CD4-positive, alpha-beta T cell treated with Interleukin-17A for 1 hour (primary cell): ENCODE measurements around the gene SBF1.
A peak's percentile ranks its signal among the peaks of the same experiment; 100 is the strongest.
"Not testable (repeated sequence)": the region's sequence is repeated elsewhere in the genome, so short reads cannot be mapped to it uniquely, and the experiment has no call there.

ENCODE experiments used
- DNase-seq: peaks from one replicate; pipeline ENCODE4 v3.0.0-alpha.2; 2020

SBF1 gene

DNA sequence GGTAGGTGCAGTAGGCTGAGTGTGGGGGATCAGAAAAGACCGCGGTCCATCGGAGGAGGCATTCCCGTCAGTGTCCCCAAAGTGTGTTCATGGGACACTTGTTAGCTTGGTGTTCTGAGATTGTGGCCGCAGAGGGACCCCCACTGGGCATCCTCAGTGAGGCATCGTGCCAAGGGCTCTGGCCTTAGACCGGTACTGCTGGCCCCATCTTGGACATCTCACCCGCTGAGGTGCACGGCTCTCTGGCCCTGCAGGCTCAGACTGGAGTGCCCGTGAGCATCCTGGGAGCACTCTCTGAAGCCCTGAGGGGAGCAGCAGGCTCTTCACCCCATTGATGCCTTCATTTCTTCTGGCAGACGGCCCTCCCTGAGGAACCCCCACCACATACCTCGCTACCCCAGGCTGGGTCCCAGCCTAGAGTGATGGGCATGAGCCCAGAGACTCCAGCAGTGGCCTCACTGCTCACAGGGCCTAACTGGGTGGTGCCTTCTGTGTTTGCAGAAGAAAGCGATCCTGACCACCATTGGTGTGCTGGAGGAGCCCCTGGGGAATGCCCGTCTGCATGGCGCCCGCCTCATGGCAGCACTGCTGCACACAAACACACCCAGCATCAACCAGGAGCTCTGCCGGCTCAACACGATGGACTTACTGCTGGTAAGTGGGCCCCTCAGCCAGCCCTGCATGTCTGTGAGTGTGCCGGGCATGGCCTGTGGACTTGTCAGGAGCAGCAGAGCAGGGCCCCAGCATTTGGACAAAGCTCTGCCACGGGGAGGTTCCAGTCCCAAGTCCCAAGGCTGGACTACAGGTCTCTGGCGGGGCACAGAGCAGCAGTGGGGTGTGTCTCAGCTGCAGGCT is 51.6 kb downstream of the SBF1 start:
- no peak for DNase-seq

DNA sequence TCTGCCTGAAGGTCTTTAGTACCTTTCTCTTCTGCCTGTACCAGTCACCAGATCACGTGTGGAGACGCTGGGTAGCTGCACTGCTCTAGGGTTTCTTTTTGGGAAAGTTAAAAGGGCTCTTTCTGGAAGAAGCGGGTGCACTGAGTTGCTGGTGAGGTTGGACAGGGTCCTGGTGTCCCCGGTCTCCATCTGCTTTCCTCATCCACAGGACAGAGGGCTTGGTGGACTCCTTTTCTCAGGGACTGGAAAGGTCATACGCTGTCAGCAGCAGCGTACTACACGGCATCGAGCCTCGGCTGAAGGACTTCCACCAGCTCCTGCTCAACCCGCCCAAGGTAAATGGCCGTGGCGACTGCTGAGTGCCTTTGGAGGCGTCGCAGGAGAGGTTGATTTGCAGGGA is 52.8 kb downstream of the SBF1 start:
- no peak for DNase-seq

- DNase-seq, result no peak
Measured at GRCh38 chr22:50420581-50420980, 54.3 kb downstream of the SBF1 start.

GRCh38 chr22:50420015-50420414 is 54.8 kb downstream of the SBF1 start:
- no peak for DNase-seq

GRCh38 chr22:50419116-50419515 is 55.7 kb downstream of the SBF1 start:
- no peak for DNase-seq

- DNase-seq, result no peak
Measured at GRCh38 chr22:50418624-50419023, 56.2 kb downstream of the SBF1 start.

DNA sequence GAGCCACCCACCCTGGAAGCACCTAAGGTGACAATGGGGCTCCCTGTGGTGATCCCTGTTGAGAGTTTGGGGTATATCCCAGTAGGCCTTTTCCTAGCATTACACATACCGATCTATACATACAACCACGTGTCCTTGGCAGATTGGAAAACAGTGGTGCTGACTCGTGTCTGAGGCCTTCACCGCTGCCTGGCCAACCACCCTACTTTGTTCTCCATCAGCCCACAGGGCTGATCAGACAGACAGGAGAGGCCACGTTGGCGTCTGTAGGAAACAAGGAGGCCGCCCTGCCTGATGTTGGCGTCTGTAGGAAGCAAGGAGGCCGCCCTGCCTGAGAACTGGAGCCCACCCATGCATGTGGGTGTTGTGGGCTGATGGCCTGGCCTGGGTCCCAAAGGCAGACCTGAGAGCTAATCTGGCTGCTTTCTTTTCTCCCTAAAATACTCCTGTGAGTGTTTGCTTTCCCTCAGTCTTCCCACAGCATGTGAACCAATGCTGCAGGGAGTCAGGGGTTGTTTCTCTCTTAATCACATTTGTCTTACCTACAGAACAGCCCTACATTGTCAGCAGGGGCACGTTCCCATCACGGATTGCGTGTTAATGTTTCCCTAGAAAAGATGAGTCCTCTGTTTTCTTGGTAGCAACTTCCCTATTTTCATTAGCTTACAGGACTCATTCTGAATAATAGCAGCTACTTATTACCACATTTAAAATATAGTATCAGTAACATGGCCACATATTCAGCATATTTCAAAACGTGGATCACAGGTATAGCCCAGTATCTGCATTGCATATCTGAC is 57.2 kb downstream of the SBF1 start:
- no peak for DNase-seq

- DNase-seq, result no peak
Measured at GRCh38 chr22:50416996-50417395, 57.8 kb downstream of the SBF1 start.

DNA sequence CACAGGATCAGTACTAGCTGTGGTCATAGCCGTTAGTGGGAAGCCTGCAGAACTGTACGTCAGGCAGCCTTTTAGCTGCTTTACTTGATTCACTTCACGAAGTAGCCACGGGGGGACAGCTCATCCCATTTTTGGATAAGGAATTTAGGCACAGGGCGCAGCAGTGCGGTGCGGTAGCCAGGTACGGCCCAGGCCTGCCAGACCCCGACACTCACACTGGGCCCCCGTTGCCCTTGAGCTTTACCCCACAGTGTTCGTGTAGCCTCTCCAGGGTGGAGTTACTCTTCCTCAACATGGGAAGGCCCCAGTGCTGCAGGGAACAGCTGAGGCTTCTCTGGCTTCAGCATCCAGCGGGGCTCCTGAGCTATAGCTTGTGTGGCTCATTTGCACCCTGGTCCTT is 59.4 kb downstream of the SBF1 start:
- DNase-seq, result no peak

- DNase-seq, result no peak
Measured at GRCh38 chr22:50414476-50415248, 60.2 kb downstream of the SBF1 start.

GRCh38 chr22:50408954-50409353 is 65.9 kb downstream of the SBF1 start:
- not testable (repeated sequence) for DNase-seq

DNA sequence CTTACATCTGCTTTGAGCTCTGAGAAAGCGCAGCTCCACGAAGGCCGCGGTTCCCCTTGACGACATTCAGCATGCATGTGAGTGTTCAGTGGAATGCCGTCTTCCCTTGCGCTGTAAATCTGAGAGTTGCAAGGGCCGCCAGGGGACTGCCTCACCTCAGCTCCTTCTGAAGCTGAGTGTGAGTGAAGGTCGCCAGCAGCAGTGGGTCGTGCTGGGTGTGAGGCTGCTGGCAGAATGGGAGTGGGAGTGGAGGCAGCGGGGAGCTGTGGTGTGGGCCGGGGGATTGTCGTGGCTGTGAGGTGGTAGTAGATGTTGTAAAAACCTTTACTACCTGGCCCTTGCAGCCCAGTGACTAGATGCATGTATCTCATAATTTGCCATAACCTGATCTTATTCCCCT is 66.5 kb downstream of the SBF1 start:
- no peak for DNase-seq

DNA sequence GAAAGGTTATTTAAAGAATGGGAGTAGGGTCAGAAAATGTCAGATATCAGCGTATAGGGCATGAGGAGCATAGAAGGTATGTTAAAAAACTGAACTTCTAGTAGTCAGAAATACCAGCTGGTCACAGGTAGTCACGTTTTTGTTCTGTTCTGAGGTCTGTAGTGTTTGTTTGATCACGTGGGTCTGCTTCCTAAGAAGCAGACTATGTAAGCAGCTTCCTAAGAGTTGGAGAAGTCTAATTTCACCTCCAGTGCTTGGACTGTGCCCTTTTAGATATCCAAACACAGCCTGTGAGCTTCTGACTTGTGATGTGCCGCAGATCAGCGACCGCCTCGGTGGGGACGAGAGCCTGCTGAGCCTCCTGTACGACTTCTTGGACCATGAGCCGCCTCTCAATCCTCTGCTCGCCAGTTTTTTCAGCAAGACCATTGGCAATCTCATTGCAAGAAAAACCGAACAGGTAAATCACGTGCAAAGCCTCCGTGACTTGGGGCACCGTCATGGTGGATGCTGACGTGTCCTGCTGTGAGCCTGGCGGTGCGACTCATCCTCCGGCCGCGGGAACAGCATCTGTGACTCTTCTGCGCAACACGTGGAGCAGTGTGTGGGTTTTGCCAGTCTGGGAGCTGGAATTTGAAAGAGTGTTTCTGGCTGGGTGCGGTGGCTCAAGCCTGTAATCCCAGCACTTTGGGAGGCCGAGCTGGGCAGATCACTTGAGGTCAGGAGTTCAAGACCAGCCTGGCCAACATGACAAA is 68.2 kb downstream of the SBF1 start:
- no peak for DNase-seq

DNA sequence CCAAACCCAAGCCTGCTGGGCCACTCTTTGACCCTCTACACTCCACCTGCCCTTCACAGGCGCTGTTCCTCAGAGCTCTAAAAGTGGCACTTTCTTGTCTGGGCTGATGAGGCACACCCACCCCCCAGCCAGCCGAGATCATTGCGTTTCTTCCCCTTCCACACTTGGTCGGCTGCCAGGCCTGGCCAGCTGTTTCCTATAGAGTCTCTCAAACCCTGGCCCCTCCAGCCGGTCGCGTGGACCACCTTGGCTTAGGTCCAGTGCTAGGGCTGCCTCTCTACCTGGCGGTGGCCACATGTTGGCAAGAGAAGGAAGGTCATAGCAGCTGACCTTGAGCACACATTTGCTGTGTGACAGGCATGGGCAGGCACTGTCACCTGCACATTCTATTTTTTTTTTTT is 71.1 kb downstream of the SBF1 start:
- no peak for DNase-seq

DNA sequence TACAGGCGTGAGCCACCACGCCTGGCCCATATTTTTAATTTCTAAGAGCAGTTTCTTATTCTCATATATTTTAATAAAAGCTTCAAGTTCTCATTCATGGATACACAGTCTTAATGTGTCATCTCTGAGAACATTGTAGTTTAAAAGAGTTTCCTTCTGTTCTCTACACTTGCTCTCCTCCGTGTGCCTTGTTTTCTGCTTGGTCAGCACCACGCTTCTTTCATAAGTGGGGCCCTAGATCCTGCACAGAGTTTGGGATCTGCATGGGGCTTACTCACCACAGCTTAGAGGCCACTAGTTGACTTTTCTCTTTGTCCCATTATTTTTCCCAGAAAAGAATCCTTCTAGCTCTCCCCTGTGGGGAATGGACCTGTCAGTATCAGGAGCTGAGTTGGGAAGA is 72.9 kb downstream of the SBF1 start:
- no peak for DNase-seq

DNA sequence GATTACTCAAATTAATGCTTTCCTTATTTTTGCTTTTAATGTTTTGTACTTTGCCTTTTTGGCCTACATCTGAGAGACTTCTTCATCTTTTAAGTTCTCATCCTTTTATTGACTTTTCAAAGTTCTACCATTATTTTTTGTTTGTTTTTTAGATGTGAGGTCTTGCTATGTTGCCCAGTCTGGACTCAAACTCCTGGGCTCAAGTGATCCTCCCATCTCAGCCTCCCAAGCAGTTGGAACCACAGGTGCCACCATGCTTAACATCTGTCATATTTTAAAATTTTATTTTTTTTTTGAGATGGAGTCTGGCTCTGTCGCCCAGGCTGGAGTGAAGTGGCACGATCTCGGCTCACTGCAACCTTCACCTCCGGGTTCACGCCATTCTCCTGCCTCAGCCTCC is 73.9 kb downstream of the SBF1 start:
- DNase-seq, result no peak

DNA sequence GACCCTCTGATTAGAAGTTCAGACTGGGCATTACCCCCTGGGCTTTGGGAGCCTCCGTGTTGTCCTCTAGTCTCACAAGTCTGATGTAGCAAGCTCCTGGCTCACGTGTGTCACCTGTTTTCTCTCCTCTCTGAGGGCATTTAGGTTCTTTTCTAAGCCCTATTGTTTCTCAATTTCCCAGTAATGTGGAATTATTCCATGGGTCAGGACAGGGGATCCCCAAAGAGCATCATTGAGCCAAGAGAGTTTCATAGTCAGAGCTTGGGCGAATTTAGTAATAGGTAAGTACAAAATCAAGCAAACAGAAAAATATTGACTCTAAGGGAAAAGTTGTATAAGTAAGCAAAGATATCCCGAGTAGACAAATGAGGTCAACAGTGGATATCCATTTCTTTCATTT is 74.4 kb downstream of the SBF1 start:
- DNase-seq, result no peak

DNA sequence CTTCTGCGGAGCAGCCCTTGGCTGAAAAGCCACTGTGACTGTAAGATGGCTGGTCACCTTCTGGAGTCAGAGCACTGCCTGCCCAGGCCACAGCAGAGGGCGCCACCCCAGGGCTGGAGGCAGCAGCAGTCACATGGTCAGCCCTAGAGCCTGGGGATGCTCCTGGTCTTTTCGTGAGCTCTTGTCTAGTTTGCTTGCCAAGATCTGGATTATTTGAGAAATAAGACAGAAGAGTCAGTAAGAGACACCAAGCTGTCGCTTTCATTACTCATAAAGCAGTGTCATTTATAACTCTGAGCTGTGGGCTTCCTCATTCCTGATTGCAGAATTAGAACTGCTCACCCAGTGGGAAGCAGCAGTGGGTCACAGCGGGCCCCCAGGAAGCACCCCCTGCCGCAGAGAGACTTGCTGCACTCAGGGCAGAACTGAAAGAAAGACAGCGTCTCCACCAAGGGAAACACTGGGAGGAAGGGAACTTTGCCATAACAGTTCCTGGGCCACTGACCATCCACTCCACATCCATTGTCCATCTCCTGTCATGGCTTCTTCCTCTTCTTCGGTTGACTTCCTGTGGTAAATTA is 75.0 kb downstream of the SBF1 start:
- DNase-seq, result peak; percentile 15

GRCh38 chr22:50398831-50399648 is 75.8 kb downstream of the SBF1 start:
- peak; percentile 12 for DNase-seq

DNA sequence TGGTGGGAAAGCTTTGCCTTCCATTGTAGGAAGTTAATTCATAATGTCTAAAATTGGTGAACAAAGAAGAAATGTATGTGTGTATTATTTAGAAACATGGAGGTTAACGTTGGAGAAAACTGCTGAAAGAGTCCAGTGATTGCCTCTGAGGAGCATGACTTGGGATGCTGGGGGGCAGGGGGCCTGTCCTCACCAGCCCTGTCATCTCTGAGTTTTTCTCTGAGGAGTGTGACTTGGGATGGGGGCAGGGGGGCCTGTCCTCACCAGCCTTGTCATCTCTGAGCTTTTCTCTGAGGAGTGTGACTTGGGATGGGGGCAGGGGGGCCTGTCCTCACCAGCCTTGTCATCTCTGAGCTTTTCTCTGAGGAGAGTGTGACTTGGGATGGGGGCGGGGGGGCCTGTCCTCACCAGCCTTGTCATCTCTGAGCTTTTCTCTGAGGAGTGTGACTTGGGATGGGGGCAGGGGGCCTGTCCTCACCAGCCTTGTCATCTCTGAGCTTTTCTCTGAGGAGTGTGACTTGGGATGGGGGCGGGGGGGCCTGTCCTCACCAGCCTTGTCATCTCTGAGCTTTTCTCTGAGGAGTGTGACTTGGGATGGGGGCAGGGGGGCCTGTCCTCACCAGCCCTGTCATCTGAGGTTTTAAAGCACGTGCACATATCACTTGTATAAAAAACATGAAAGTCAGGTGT is 77.3 kb downstream of the SBF1 start:
- not testable (repeated sequence) for DNase-seq
